WTC11 (cell line): ENCODE results near the gene SUPV3L1. TPM values are rescaled to one million over a fixed set of nuclear protein-coding genes. Genes with fewer than 3 reads are reported as not detected.

Experiments used
- ATAC-seq: fragments of 200-7000 bp; cut with Tn5 transposase; 2 replicates; pipeline ENCODE4 v1.10.0; 2021; ENCODE audit warnings: mild to moderate bottlenecking, moderate library complexity
- CTCF ChIA-PET: fragments of 300-600 bp; sonication (Branson Sonifier 250); formaldehyde crosslinking; loops from one replicate; lab custom pipeline; 2021; ENCODE audit warnings: antibody characterized with exemption; lab: Charles Lee
- POLR2A ChIA-PET: fragments of 350-600 bp; sonication (Branson Sonifier 250); formaldehyde crosslinking; loops from one replicate; lab custom pipeline; 2021; ENCODE audit warnings: antibody characterized with exemption; lab: Charles Lee
- DNase-seq: peaks from one replicate; pipeline ENCODE4 v3.0.0; 2021; ENCODE audit warnings: low spot score
- H3K27ac Mint-ChIP-seq: 2 replicates; pipeline ENCODE4 v1.8.0; 2021; ENCODE audit warnings: mixed read lengths
- H3K27me3 Mint-ChIP-seq: 2 replicates; pipeline ENCODE4 v1.8.0; 2021; ENCODE audit warnings: low read depth, mild to moderate bottlenecking, moderate library complexity, mixed read lengths
- H3K36me3 Mint-ChIP-seq: 2 replicates; pipeline ENCODE4 v1.8.0; 2021; ENCODE audit warnings: mixed read lengths
- H3K4me1 Mint-ChIP-seq: 2 replicates; pipeline ENCODE4 v1.8.0; 2022; ENCODE audit warnings: mixed read lengths
- H3K4me3 Mint-ChIP-seq: 2 replicates; pipeline ENCODE4 v1.8.0; 2021; ENCODE audit warnings: mild to moderate bottlenecking, moderate library complexity, mixed read lengths
- H3K9me3 Mint-ChIP-seq: 2 replicates; pipeline ENCODE4 v1.8.0; 2021; ENCODE audit warnings: mixed read lengths
- ESRRA ChIP-seq: sonication (generic); formaldehyde crosslinking; IDR thresholded peaks from 2 replicates; pipeline ENCODE4 v1.8.1; 2022; ENCODE audit warnings: mild to moderate bottlenecking, missing genetic modification reagents, borderline replicate concordance
- ETV6 ChIP-seq: sonication (generic); formaldehyde crosslinking; IDR thresholded peaks from 2 replicates; pipeline ENCODE4 v1.8.1; 2022; ENCODE audit warnings: mild to moderate bottlenecking, missing genetic modification reagents
- FOXP1 ChIP-seq: sonication (generic); formaldehyde crosslinking; IDR thresholded peaks from 2 replicates; pipeline ENCODE4 v1.8.0; 2022; ENCODE audit warnings: missing genetic modification reagents, mild to moderate bottlenecking, moderate library complexity, borderline replicate concordance
- GABPB1 ChIP-seq: sonication (generic); formaldehyde crosslinking; IDR thresholded peaks from 2 replicates; pipeline ENCODE4 v1.8.1; 2023; ENCODE audit warnings: mild to moderate bottlenecking, missing genetic modification reagents
- IRF2 ChIP-seq: sonication (generic); formaldehyde crosslinking; IDR thresholded peaks from 2 replicates; pipeline ENCODE4 v1.8.0; 2022; ENCODE audit warnings: low read depth, missing genetic modification reagents, borderline replicate concordance
- KAT7 ChIP-seq: sonication (generic); formaldehyde crosslinking; IDR thresholded peaks from 2 replicates; pipeline ENCODE4 v1.8.1; 2023; ENCODE audit warnings: missing genetic modification reagents, mild to moderate bottlenecking, borderline replicate concordance
- NR2C2 ChIP-seq: sonication (generic); formaldehyde crosslinking; IDR thresholded peaks from 2 replicates; pipeline ENCODE4 v1.8.0; 2022; ENCODE audit warnings: mild to moderate bottlenecking, missing genetic modification reagents
- SOX15 ChIP-seq: fragments of 250-450 bp; sonication (Bioruptor Pico); IDR thresholded peaks from 2 replicates; pipeline ENCODE4 v1.9.0; 2021; ENCODE audit warnings: mild to moderate bottlenecking
- TEAD4 ChIP-seq: sonication (generic); formaldehyde crosslinking; IDR thresholded peaks from 2 replicates; pipeline ENCODE4 v1.8.0; 2022; ENCODE audit warnings: mild to moderate bottlenecking, missing genetic modification reagents
- ZBTB43 ChIP-seq: sonication (generic); formaldehyde crosslinking; IDR thresholded peaks from 2 replicates; pipeline ENCODE4 v1.8.1; 2023; ENCODE audit warnings: mild to moderate bottlenecking, missing genetic modification reagents
- total RNA-seq: library from RNA; stranded (reverse); gene quantifications from 3 replicates; pipeline ENCODE4 v1.2.3, GENCODE V29; 2021
- TF ChIP-seq, protein P1 (sequence below): fragments of 200-600 bp; IDR thresholded peaks from 2 replicates; pipeline ENCODE4 v1.8.0; 2022; ENCODE audit warnings: antibody characterized with exemption
- TF ChIP-seq, protein P2 (sequence below): sonication (generic); formaldehyde crosslinking; IDR thresholded peaks from 2 replicates; pipeline ENCODE4 v1.8.1; 2022; ENCODE audit warnings: mild to moderate bottlenecking, moderate library complexity, missing genetic modification reagents
- TF ChIP-seq, protein P3 (sequence below): sonication (generic); formaldehyde crosslinking; IDR thresholded peaks from 2 replicates; pipeline ENCODE4 v1.8.1; 2022; ENCODE audit warnings: missing genetic modification reagents, borderline replicate concordance

The SUPV3L1 gene
- total RNA-seq, 1 experiment from 2014 or later = 41.2 TPM

- Mint-ChIP-seq H3K27me3 (no peaks in the 10 kb centered on the region), H3K36me3 (no peaks in the 10 kb centered on the region; the same call in 1 of the 2 replicates), H3K27ac (peak overlapping the region; percentile 100), H3K4me3 (peak overlapping the region; percentile 92), H3K4me1 (peaks cover 13% of the 10 kb centered on the region), H3K9me3 (peaks cover 7% of the 10 kb centered on the region; the same call in 1 of the 2 replicates)
- DNase-seq (no peak), ATAC-seq (no peak)
- TF ChIP-seq GABPB1 (CRISPR knock-in tag) = peak; percentile 6; the same call in 1 of the 2 replicates
- TF ChIP-seq SOX15 (CRISPR knock-in tag) = no peak
- ChIA-PET POLR2A (no interaction called here), CTCF (no interaction called here)
These were observed 818 bp upstream of the SUPV3L1 start for GRCh38 chr10:69179089-69179742.

GRCh38 chr10:69180525-69181204, 631 bp downstream of the SUPV3L1 start:
- DNase-seq = no peak
- peak overlapping the region; percentile 100 for H3K27ac Mint-ChIP-seq
- ChIA-PET CTCF (no interaction called here), POLR2A (no interaction called here)
- peaks cover 13% of the 10 kb centered on the region for H3K4me1 Mint-ChIP-seq
- no peaks in the 10 kb centered on the region; the same call in 1 of the 2 replicates for H3K36me3 Mint-ChIP-seq
- TF ChIP-seq, protein P1, sequence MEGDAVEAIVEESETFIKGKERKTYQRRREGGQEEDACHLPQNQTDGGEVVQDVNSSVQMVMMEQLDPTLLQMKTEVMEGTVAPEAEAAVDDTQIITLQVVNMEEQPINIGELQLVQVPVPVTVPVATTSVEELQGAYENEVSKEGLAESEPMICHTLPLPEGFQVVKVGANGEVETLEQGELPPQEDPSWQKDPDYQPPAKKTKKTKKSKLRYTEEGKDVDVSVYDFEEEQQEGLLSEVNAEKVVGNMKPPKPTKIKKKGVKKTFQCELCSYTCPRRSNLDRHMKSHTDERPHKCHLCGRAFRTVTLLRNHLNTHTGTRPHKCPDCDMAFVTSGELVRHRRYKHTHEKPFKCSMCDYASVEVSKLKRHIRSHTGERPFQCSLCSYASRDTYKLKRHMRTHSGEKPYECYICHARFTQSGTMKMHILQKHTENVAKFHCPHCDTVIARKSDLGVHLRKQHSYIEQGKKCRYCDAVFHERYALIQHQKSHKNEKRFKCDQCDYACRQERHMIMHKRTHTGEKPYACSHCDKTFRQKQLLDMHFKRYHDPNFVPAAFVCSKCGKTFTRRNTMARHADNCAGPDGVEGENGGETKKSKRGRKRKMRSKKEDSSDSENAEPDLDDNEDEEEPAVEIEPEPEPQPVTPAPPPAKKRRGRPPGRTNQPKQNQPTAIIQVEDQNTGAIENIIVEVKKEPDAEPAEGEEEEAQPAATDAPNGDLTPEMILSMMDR = no peak
- TF ChIP-seq ZBTB43 = 0 out of 2 replicates have a peak, but pooled peaks have one; percentile 66
- TF ChIP-seq FOXP1 (CRISPR knock-in tag) = peak; percentile 5; the same call in 1 of the 2 replicates
- TF ChIP-seq ESRRA (CRISPR knock-in tag) = 0 out of 2 replicates have a peak, but pooled peaks have one; percentile 5
- TF ChIP-seq, protein P2, sequence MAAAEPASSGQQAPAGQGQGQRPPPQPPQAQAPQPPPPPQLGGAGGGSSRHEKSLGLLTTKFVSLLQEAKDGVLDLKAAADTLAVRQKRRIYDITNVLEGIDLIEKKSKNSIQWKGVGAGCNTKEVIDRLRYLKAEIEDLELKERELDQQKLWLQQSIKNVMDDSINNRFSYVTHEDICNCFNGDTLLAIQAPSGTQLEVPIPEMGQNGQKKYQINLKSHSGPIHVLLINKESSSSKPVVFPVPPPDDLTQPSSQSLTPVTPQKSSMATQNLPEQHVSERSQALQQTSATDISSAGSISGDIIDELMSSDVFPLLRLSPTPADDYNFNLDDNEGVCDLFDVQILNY (CRISPR knock-in tag) = 0 out of 2 replicates have a peak, but pooled peaks have one; percentile 0
- TF ChIP-seq ETV6 (CRISPR knock-in tag) = peak; percentile 17; the same call in 1 of the 2 replicates
- TF ChIP-seq, protein P3, sequence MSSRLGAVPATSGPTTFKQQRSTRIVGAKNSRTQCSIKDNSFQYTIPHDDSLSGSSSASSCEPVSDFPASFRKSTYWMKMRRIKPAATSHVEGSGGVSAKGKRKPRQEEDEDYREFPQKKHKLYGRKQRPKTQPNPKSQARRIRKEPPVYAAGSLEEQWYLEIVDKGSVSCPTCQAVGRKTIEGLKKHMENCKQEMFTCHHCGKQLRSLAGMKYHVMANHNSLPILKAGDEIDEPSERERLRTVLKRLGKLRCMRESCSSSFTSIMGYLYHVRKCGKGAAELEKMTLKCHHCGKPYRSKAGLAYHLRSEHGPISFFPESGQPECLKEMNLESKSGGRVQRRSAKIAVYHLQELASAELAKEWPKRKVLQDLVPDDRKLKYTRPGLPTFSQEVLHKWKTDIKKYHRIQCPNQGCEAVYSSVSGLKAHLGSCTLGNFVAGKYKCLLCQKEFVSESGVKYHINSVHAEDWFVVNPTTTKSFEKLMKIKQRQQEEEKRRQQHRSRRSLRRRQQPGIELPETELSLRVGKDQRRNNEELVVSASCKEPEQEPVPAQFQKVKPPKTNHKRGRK (CRISPR knock-in tag) = no peak
- TF ChIP-seq, all 79 proteins: peak for 5
- 0 out of 2 replicates have a peak, but pooled peaks cover 2% of the 10 kb centered on the region for H3K9me3 Mint-ChIP-seq
- no peak for ATAC-seq
- peak overlapping the region; percentile 92 for H3K4me3 Mint-ChIP-seq
- no peaks in the 10 kb centered on the region for H3K27me3 Mint-ChIP-seq

DNA sequence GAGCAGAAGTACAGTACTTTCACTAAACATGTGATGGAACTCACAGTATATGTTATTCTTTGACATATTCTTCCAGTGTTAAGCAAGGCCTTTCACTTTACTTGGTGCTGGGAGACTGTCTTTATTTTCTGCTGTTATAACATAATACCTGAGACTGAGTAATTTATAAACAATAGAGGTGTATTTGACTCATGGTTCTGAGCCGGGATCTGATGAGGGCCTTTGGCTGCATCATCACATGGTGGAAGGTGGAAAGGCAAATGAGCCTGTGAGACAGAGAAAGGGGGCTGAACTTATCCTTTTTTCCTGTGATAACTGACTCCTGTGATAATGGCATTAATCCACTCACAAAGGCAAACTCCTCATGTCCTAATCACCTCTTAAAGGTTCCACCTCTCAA, 1.4 kb downstream of the SUPV3L1 start:
- CTCF ChIA-PET = no interaction called here
- no peak for ATAC-seq
- POLR2A ChIA-PET = no interaction called here
- peak overlapping the region; percentile 92 for H3K4me3 Mint-ChIP-seq
- no peaks in the 10 kb centered on the region for H3K9me3 Mint-ChIP-seq
- peaks cover 13% of the 10 kb centered on the region for H3K4me1 Mint-ChIP-seq
- TF ChIP-seq TEAD4 (CRISPR knock-in tag) (no peak), ESRRA (CRISPR knock-in tag) (no peak), NR2C2 (CRISPR knock-in tag) (no peak), KAT7 (CRISPR knock-in tag) (no peak), IRF2 (no peak)
- TF ChIP-seq, all 79 proteins: peak for 0
- no peak for DNase-seq
- no peaks in the 10 kb centered on the region; the same call in 1 of the 2 replicates for H3K36me3 Mint-ChIP-seq
- H3K27me3 Mint-ChIP-seq = no peaks in the 10 kb centered on the region
- no peak overlapping the region for H3K27ac Mint-ChIP-seq
